ENCODE results near the gene TP73.

TP73 gene

GRCh38 chr1:3700631-3701030 lies 48.3 kb downstream of the TP73 start:
- TF ChIP-seq ZFP3 (CRISPR knock-in tag; IDR thresholded peaks at IDR 0.05) (no peak), ESRRG (CRISPR knock-in tag; IDR thresholded peaks at IDR 0.05) (no peak), CREB5 (CRISPR knock-in tag; IDR thresholded peaks at IDR 0.05; ENCODE audit: low read depth) (no peak), TSHZ2 (CRISPR knock-in tag; IDR thresholded peaks at IDR 0.05) (no peak), ARNTL (CRISPR knock-in tag; IDR thresholded peaks at IDR 0.05; ENCODE audit: borderline replicate concordance, low read depth) (no peak), TOX (CRISPR knock-in tag; IDR thresholded peaks at IDR 0.05; ENCODE audit: borderline replicate concordance) (no peak), PPARA (CRISPR knock-in tag; IDR thresholded peaks at IDR 0.05; ENCODE audit: borderline replicate concordance) (no peak)
- ATAC-seq, result no peak

DNA sequence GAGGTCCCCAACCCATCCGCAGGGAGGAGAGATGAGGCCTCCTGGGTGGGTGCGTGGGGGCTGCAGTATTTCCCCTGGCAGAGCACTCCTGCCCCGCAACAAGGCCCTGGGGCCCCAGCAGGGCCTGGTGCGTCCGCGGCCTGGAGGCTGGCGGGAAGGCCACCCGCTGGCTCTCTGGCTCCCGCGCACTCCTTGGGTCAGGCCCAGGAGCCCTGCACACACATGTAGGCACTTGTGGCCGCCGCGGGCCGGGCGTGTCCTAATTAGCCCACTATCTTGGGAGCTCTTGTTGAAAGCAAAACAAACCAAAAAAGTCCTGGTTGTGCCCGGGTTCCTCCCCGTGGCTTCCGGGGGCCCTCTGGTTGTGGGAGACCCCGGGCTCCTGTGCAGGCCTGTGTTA lies 50.2 kb downstream of the TP73 start:
- TF ChIP-seq RARB (CRISPR knock-in tag; IDR thresholded peaks at IDR 0.05) (no peak), CSRNP3 (CRISPR knock-in tag; IDR thresholded peaks at IDR 0.05) (no peak), ESRRG (CRISPR knock-in tag; IDR thresholded peaks at IDR 0.05) (no peak), PATZ1 (CRISPR knock-in tag; IDR thresholded peaks at IDR 0.05; ENCODE audit: borderline replicate concordance) (no peak), ARNTL (CRISPR knock-in tag; IDR thresholded peaks at IDR 0.05; ENCODE audit: borderline replicate concordance, low read depth) (no peak), ISL1 (CRISPR knock-in tag; IDR thresholded peaks at IDR 0.05) (no peak), TCF4 (CRISPR knock-in tag; IDR thresholded peaks at IDR 0.05; ENCODE audit: borderline replicate concordance) (no peak), CSDC2 (CRISPR knock-in tag; IDR thresholded peaks at IDR 0.05) (no peak), ZNF8 (CRISPR knock-in tag; IDR thresholded peaks at IDR 0.05) (no peak), ZNF70 (CRISPR knock-in tag; IDR thresholded peaks at IDR 0.05) (no peak), ZFP30 (CRISPR knock-in tag; IDR thresholded peaks at IDR 0.05) (no peak), ZNF565 (CRISPR knock-in tag; conservative IDR thresholded peaks at IDR 0.05; ENCODE audit: low read depth) (no peak), SNAI2 (CRISPR knock-in tag; IDR thresholded peaks at IDR 0.05) (no peak)
- no peak for ATAC-seq

DNA sequence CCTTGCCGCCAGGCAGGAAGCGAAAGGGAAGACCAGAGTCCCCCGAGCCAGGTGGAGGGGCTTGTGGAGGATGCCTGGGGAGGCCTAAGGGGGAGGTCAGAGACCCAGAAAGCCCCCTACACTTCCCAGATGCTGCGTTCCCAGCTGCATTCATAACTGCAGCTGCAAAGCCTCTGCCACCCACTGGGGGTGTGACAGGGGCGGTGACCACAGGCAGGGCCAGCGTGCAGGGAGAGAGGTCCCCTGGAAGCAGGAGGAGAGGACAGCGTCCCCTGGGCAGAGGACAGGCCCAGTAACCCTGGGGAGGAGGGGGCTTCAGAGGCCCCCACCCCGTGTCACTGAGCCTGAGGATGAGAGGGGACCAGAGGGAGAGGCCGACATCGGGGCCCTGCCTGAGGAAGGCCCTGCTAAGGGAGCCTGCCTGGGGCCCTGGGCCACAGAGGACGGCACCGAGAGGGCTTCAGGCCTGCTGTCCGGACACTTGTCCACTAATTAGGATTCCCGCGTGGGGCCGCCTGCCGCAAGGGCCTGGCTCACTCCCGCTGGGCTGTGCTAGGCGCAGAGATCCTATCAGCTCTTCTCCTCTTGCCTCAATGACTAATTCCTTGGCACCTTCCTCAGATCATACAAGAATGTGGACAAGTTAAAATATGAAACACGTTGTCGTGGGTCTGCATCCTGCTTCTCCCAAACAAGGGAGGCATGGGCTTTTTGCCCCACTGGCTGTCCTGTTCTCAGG lies 50.8 kb downstream of the TP73 start:
- no peak for TF ChIP-seq TSHZ2 (CRISPR knock-in tag; IDR thresholded peaks at IDR 0.05)
- no peak for TF ChIP-seq OSR1 (CRISPR knock-in tag; IDR thresholded peaks at IDR 0.05)
- no peak for TF ChIP-seq ISL1 (CRISPR knock-in tag; IDR thresholded peaks at IDR 0.05)
- TF ChIP-seq TOX (CRISPR knock-in tag; IDR thresholded peaks at IDR 0.05; ENCODE audit: borderline replicate concordance), result no peak
- TF ChIP-seq PATZ1 (CRISPR knock-in tag; IDR thresholded peaks at IDR 0.05; ENCODE audit: borderline replicate concordance), result no peak
- TF ChIP-seq ESRRG (CRISPR knock-in tag; IDR thresholded peaks at IDR 0.05), result no peak
- peak; percentile 65 for ATAC-seq

All from SK-N-SH treated with all-trans-retinoic acid at 6 μM for 48 hours (cell line).